Cerebellar cortex (tissue), 1 donor: ENCODE measurements around the gene CNTROB.

Experiments used
- DNase-seq: peaks from one replicate; pipeline ENCODE4 v3.0.0-alpha.2; 2015; ENCODE audit warnings: low spot score

CNTROB gene

GRCh38 chr17:7903154-7904103 lies 28.6 kb upstream of the CNTROB start:
- DNase-seq: no peak

DNA sequence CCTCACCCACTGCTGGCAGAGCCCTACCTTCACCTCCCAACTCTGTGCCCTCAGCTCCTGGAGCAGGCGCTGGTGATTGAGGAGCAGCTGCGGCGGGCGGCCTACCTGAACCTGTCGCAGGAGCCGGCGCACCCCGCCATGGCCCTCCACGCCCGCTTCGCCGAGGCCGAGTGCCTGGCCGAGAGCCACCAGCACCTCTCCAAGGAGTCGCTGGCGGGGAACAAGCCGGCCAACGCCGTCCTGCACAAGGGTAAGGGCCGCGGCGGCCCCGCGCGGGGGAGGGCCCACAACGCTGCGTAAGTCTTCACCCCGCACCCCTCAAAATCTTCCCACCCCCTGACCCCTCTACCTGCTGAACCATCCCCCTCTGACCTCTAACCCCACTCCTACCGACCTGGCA lies 22.9 kb upstream of the CNTROB start:
- DNase-seq: no peak

DNA sequence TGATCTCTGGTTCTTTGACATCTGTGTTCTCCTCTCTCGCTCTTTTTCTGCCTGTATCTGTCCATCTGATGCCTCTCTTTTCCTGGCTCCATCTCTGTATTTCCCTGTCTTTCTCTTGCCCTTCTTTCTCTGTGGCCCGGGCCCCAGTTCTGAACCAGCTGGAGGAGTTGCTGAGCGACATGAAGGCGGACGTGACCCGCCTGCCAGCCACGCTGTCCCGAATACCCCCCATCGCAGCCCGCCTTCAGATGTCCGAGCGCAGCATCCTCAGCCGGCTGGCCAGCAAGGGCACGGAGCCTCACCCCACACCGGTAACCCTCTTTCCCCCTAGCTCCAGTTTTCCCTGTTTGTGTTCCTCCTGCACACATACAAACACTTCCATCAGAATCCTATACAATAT lies 21.7 kb upstream of the CNTROB start:
- DNase-seq: no peak

GRCh38 chr17:7910711-7911110 lies 21.3 kb upstream of the CNTROB start:
- DNase-seq: no peak

- no peak for DNase-seq
These were observed 20.9 kb upstream of the CNTROB start for GRCh38 chr17:7911116-7911515.

DNA sequence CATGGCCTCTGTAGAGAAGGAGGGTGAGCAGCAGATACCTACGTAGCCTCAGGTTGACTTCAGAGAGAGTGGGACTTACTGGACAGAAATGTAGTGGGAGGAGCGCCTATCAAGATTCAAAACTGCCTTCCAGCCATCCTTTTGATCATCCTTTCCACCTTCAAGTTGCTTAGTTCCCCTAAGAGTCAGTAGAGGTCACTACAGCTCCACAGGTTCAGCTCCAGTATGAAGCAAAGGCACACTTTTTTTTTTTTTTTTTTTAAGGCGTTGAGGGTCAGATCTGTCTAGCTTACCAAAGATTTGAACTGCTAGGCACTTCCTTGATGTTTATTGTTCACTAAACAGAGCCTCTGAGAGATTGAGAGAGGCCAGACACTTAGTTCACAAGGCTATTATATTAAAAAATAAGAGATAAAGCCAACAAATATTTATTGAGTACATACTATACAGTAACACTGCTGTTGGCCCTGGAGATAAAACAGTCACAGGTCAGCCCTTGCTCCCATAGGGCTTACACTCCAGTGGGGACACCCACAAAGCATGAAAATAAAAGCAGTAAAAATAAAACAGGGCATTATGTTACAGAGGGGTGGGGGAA lies 19.0 kb upstream of the CNTROB start:
- peak; percentile 81 for DNase-seq

- no peak for DNase-seq
These were observed 16.8 kb upstream of the CNTROB start for GRCh38 chr17:7915179-7915610.

DNA sequence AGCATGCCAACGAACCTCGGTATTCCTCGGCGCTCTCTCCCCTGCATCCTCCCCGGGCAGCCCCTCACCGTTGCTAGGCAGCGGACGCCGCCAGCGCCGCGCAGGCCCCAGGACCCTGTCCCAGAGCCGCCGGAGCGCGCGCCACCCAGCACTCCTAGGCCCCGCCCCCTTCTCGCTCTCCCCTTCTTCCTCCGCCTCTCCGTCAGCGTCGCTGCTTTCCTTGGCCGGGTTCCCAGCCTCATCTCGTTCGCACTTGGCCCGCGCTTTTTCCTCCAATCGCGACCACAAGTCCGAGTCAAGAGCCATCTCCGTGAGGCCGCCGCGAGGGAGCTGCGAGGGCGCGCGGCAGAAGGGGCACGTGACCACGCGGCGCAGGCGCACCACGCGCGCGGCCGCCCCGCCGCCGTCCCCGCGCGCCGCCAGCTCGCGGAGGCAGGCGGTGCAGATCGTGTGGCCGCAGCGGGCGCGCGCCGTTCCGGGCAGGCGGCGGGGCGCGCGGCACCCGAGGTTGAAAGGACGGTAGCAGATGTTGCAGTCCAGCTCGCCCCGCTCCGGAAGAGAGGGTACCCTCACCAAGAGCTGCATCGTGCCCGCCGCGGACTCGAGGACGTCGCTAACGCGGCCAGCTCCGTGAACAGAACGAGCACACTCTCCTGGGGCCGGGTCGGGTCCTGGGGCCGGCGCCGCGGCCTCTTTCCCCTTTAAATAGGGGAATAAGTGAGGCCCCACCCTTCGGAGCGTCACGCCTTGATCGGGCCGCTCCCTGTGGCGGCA lies 16.2 kb upstream of the CNTROB start, which contains the start of gene RNF227:
Gene RNF227, minus strand, starts transcription at position 679 of the 774 bp plus-strand sequence. Its CDS starts 94 bp downstream, at position 585.
- DNase-seq: peak; percentile 90

DNA sequence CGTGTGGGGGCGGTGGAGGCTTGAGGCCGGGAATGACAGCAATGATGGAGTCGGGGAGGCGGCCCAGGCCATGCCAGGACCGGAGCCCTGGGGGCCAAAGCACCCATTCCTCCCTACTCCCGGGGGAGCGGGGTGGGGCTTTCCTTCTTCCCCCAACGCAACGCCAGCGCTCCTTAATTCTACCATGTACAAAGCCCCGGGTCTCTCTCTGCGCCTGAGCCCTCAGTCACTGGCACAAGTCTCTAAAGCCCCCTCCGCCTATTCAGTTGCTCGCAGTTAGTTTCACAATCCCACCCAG lies 15.7 kb upstream of the CNTROB start:
- DNase-seq: no peak

- DNase-seq: no peak
These were observed 15.2 kb upstream of the CNTROB start for GRCh38 chr17:7916808-7917207.

GRCh38 chr17:7922269-7922844 lies 9.6 kb upstream of the CNTROB start:
- no peak for DNase-seq

GRCh38 chr17:7922845-7923628 lies 9.0 kb upstream of the CNTROB start:
- peak; percentile 72 for DNase-seq

DNA sequence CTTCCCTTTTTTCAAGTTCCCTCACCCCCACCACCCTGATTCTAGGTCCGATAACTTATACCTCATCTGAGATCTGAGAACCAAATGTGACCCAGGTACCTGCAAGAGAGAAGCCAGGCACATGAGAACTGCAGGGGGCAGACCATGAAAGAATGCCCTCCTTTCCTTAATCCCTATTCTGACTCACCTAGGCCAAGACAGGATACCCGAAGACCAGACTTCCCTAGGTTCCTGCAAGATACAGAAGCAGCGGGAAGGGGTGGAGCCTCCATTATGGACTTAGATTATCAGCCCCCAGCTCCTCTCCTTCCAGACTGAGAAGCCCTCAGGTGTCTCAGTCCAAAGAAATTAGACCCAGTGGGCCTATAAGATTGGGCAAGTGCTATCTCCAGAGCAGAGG lies 4.4 kb upstream of the CNTROB start:
- DNase-seq: no peak

DNA sequence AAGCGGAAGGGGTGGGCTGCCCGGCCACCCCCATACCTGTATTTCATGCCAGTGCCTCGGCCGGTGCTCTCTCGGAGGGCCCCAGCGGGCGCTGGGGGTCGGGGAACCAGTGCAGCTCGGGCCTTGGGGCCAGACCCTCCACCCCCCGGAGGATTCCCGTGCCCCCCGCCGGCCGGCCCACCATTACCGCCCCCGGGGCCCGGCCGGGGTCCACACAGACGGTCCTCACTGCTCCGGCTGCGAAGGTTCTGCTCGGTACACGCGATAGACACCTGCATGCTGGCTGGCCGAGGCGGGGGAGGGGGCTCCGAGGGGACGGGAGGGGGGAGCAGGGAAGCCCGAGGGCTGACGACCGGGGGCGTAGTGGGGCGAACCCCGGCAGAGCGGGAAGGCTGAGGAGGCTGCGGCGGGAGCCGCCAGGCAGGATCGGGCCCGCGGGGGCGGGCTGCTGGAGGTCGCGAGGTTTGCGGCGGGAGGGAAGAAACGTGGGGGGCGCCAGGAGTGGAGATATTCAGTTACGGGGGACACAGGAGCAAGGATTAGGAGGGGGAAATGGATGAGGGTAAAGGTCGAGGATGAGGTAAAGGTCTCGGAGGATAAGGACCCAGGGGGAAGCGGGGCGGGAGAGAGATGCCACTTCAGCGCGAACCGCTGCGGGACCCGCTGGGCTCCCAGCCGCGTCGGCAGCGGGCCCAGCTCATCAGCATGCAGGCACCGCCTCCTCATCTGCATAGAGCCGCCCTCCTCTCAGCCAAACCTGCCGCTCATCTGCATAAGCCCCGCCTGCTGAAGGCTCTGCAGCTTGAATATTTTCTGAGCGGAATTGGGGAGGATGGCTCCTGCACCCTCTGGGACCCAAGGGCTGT lies 2.6 kb upstream of the CNTROB start, which contains the start of gene KCNAB3:
Gene KCNAB3, minus strand, starts transcription at position 699 of the 866 bp plus-strand sequence. Its CDS starts 421 bp downstream, at position 278.
- DNase-seq: peak; percentile 90

DNA sequence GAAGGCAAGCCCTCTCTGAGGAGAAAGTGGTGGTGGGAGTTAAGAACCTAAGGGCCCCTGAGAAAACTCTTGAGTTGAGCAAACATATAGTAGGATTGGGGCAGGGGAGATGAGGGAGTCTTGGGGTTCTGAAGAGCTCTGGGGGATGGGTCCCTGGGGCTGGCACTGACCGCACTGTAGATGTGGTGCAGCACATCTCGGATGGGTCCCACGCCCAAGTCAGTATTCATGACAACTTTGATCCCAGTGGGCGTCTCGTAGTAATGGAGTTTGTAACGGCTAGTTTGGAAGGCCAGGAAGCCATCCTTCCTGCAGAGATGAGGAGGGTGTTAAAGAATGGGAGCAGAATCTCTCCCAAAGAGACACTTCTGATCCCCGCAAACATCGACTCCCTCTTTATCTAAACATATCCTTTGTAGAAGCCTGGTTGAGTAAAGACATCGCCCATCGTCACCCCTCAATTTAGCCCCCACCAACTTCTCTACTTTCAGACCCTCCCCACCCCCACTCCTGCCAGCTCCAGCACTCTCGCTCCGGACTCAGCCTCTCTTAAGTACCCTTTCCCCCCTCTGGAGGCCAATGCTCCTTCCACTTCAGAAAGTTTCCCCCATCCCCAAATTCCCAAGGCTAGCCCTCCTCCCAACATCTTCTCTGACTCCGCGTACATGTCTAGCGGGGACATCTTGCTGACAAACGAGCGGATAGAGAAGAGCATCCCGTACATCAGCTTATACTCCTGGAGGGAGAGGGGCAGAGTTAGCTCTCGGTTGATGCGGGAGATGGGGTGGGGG lies 970 bp upstream of the CNTROB start:
- DNase-seq: no peak

DNA sequence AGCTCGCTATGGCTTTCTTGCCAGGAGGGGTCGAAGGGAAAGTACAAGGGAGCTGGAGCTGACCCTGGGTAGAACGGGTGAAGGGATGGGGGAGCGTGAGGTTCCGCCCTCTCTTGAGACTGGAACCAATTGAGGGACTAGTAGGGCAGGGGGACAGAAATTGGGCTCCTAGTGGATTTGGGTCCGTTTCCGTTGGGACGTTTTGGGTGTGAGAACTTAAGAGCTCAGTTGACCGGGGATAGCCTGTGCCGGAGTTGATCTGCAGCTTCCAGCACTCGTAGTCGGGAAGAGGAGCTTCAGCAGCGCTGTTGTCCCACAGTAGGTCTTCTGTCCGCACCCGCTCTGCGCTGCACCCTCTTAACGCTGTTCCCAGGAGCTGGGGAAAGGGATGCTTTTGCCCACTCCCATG lies 481 bp downstream of the CNTROB start:
- DNase-seq: peak; percentile 46

- DNase-seq: no peak
These were observed 943 bp downstream of the CNTROB start for GRCh38 chr17:7932949-7933348.

GRCh38 chr17:7935859-7936258 lies 3.9 kb downstream of the CNTROB start:
- DNase-seq: no peak

DNA sequence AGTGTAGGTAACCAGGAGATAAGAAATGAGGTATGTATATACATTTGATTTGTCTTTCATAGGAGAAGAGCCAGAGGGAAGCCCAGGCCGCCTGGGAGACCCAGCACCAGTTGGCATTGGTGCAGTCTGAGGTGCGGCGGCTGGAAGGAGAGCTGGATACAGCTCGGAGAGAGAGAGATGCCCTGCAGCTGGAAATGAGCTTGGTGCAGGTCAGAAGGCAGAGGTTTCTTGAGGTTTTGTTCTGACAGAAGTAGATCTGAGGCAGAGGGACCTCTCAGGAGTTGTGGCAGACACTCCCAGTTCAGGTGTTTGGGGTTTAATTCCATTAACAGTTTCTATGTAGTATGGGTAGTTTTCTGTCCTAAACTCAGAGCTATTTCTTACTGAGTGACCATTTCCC lies 8.0 kb downstream of the CNTROB start:
- DNase-seq: no peak

GRCh38 chr17:7940743-7941142 lies 8.7 kb downstream of the CNTROB start:
- no peak for DNase-seq
